Measurements from ENCODE around the gene TNNC2.
"Not testable (repeated sequence)": the region's sequence is repeated elsewhere in the genome, so short reads cannot be mapped to it uniquely, and the experiment has no call there.

TNNC2 gene

DNA sequence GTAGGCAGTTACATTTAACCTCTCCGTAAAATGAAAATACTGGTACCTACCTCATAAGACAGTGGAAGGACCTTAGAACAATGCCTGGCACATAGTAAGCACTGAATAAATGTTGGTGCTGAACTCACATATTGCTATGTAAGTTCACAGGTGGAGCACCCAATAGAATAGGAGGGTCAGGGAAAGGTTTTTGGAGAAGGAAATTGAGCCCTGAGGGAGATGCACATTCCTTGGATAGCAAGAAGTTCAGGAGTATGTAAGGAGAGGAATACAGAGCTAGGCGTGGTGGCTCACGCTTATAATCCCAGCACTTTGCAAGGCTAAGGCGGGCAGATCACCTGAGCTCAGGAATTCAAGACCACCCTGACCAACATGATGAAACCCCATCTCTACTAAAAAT lies 7.6 kb downstream of the TNNC2 start:
- DNase-seq (ENCODE audit: low spot score): no peak

DNA sequence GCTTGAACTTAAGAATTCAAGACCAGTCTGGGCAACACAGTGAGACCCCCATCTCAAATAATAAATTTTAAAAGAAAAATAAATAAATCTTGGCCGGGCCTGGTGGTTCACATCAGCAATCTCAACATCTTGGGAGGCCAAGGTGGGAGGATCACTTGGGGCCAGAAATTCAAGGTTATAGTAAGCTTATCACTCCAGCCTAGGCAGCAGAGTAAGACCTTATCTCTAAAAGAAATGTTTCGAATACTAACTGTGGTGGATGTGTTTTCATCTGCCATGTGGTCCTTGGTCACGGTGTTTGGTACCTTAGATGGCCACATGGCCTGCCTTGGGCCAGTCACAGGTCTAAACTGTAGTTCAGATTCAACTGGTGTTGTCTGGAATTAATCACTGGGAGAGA lies 8.9 kb downstream of the TNNC2 start:
- no peak for DNase-seq (ENCODE audit: low spot score)

DNA sequence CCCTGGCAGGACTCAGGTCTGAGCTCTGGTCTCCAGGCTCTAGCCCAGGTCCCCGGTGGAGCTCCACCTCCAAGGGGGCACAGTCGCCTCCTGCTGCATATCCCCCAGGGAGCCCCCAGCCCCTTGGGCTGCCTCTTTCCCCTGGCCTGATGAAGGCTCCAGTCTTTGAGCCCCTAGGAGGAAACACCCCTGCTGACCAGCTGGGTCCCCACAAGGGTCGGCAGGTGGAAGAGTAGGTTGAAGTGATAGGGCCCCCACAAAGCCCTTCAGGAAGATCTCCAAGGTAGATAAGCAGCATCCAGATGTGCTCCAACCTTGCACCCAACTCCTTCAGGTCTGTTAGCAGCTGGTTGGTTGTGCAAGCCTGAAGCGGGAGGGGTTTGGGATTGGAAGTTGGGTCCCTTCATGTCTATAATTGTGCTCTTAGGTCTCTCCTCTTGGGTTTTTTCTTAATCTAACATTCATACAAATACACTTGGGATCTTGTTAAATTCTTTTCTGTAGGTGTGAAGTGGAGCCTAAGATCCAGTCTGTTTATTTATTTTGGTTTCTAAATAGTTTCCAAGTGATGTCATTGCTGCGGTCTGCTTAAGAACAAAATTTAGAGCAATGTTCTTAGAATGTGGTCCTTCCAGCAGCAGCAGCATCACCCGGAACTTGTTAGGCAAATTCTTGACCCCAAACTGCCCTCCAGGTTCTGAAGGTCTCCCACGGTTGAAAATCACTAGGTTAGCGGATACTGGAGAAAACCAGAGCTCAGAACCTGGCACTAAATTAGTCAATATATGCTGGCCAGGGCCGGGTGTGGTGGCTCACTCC lies 9.5 kb downstream of the TNNC2 start:
- no peak for DNase-seq (ENCODE audit: low spot score)

DNA sequence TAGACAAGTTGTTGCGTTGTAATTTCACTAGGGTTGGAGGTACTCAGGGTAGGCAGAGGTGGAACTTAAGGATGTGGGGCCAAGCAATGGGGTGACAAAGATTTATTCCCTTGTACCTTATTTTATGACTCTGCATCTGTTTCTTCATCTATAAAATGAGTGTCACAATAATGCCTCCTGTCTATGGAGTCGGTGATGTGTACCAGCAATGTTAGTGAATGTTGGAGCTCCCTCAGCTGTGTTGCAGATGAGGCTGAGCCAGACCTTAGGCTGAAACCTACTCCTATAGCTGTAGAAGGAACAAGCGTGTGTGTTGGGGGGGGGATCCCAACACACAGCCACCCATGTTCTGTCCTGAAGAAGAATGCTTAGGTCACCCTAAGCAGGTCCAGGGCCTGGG lies 10.2 kb downstream of the TNNC2 start:
- DNase-seq (ENCODE audit: low spot score): no peak

DNA sequence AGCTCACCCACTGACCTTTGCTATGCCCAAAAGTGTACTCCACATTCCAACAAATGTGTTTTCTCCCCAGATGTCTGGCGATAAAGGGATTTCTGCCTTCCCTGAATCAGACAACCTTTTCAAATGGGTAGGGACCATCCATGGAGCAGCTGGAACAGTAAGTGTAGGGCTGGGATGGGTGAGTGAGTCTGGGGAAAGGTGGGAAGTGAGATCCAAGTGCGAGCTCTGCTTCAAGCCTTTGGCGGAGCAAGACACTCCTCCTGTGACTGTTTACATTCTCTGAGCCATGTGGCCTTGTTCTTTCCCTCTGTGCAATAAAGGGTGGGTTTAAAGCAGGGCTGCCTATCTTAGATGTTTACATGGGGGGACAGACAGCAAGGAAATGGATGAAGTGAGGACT lies 12.8 kb downstream of the TNNC2 start:
- no peak for DNase-seq (ENCODE audit: low spot score)

DNA sequence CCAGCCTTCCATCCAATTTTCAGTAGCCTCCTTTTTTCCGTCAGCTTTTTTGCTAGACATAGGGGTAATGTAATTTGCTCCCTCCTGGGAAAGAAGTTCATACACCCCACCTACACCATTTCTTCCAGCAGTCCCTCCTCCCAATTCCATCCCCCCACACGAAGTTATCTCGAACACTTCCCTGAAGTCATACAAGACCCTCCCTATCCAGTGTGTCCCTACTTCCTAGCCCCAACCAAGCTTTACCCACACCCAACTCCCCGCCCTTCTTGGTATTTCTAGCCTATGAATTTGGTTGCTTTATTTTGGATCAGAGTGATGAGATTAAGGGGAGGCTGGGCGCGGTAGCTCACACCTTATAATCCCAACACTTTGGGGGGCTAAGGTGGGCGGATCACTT lies 13.6 kb downstream of the TNNC2 start:
- DNase-seq (ENCODE audit: low spot score): no peak

DNA sequence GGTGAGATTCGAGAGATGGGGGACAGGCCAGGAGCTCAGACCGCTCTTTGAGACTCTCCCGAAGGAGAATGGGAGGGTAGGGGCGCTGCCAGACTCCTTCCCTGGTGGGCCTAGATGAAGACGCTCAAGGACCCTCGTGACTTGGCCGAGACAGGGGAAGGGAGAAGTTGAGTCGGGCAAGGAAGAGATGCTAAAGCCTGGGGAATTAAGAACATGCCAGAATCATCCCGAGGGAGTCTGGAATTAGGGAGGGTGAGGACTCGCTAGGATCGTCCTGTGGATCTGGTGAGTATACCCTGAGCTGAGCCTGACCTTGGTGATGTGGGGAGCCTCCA lies 14.1 kb downstream of the TNNC2 start:
- DNase-seq (ENCODE audit: low spot score): no peak

DNA sequence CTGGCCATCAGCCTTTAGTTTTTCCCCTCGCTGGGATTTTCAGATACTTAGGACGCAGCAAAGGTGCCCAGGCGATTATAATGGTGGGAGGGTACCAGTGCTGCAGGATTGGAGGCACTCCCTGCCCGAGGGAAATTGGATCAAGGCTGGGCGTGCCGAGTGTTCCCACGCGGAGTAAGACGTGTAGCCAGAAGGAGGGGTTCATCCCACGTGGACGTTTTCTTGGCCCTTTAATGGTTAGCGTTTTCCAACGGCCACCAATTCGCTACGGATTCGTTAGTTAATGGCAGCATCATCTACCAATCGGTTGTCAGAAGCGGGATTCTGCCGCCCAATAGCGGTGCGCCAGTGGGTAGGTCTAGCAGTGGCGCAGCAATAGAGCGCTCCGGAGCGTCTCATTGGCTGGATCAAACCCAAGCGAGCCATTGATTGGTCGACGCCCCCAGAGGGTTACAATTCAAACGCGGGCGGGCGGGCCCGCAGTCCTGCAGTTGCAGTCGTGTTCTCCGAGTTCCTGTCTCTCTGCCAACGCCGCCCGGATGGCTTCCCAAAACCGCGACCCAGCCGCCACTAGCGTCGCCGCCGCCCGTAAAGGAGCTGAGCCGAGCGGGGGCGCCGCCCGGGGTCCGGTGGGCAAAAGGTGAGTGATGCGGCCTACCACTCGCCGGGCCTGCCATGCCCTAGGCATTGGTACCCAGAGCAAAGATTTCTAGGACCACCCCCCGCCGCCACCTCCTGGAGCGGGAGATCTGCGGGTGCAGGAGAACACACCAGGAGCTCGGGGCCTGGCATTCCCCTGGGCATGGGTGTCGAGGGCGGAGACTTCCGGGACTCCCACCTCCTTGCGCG lies 14.7 kb downstream of the TNNC2 start, which contains the start of gene UBE2C:
Gene UBE2C, plus strand, starts transcription at position 488 of the 849 bp plus-strand sequence. Its CDS starts 52 bp downstream, at position 540.
- peak; percentile 98 for DNase-seq (ENCODE audit: low spot score)

DNA sequence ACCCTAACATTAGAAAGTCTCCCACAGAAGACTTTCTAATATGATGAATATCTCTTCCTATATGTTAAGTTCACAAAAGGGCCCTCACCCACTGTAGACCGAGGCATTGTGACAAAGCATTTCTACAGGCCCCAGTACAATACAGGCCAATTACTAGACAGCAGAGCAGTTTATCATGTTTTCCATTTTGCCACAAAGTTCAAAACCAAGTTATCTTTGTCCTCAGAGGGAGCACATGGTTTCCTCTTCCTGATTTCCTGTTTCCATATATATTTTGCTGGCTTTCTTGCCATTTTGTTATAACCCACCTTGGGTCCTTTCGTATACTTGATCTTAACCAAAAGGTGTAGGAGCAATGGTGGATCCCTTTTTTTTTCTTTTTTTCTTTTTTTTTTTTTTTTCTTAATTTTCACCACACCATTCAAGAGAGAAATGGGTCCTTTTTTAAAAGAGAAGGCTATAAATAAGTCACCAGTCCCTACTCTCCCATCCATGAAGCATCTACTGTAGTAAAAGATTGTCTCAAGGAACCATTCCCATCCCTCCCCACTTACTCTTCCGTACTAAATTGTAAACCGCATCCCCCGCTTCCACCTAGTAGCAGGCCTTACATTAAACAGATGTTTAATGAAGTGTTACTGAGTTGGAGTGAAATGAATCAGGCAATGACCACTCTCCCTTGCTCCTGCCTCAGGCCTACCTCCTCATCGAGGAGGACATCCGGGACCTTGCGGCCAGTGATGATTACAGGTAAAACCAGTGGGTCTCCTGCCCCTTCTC lies 16.7 kb downstream of the TNNC2 start:
- DNase-seq (ENCODE audit: low spot score): no peak

DNA sequence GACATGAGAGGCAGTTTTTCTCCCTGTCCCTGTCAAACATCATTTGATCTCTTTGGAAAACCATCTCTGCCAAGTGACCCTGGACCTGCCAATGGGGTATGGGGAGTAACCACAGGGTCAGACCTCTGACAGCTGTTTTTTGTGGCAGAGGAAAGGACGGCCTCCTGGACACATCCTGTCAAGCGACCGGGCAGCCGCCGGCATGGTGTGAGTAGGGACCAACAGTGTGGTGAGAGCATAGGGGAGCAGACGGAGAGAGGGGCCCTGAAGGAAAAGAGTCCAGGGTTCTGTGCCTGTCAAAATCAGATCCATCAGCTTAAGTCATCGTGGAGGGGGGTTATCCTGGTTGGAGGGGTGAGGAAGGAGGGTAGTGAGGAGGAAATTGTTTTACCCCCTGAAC lies 25.3 kb downstream of the TNNC2 start:
- no peak for DNase-seq (ENCODE audit: low spot score)

DNA sequence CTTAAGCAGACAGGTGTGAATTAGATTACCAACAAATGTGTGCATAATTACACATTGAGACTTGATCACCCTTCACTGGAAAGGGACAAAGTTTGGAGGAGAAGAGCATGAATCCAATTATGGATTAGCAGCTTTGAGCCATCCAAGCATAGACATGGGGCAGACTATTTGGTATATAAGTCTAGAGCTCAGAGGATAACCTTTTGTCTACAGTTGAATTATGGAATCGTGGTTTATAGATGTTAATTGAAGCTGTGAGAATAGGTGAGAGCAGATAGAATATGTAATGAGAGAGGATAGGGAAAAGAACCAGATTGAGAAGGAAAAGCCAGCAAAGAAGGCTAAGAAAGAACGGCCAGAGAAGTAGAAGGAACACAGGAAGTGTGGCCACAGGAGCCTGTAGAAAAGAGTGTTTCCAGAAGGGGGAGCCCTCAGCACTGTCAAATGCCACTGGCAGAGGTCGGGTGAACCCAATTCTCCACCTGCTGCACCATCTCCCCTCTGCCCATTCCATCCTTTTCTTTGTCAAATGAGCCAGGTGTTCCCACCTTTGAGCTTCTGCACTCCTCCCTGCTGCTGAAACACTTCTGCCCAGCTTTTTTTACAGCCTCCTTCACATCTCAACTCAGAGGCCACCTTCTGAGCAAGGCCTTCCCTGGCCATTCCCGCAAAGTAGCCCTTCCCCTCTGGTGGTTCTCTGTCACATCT lies 28.0 kb downstream of the TNNC2 start:
- peak; percentile 84 for DNase-seq (ENCODE audit: low spot score)

DNA sequence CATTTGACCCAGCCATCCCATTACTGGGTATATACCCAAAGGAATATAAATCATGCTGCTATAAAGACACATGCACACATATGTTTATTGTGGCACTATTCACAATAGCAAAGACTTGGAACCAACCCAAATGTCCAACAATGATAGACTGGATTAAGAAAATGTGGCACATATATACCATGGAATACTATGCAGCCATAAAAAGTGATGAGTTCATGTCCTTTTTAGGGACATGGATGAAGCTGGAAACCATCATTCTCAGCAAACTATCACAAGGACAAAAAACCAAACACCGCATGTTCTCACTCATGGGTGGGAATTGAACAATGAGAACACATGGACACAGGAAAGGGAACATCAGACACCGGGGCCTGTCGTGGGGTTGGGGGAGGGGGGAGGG lies 29.2 kb downstream of the TNNC2 start:
- DNase-seq (ENCODE audit: low spot score): not testable (repeated sequence)

DNA sequence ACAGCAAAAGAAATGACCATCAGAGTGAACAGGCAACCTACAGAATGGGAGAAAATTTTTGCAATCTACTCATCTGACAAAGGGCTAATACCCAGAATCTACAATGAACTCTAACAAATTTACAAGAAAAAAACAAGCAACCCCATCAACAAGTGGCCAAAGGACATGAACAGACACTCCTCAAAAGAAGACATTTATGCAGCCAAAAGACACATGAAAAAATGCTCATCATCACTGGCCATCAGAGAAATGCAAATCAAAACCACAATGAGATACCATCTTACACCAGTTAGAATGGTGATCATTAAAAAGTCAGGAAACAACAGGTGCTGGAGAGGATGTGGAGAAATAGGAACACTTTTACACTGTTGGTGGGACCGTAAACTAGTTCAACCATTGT lies 29.6 kb downstream of the TNNC2 start:
- DNase-seq (ENCODE audit: low spot score): not testable (repeated sequence)

DNA sequence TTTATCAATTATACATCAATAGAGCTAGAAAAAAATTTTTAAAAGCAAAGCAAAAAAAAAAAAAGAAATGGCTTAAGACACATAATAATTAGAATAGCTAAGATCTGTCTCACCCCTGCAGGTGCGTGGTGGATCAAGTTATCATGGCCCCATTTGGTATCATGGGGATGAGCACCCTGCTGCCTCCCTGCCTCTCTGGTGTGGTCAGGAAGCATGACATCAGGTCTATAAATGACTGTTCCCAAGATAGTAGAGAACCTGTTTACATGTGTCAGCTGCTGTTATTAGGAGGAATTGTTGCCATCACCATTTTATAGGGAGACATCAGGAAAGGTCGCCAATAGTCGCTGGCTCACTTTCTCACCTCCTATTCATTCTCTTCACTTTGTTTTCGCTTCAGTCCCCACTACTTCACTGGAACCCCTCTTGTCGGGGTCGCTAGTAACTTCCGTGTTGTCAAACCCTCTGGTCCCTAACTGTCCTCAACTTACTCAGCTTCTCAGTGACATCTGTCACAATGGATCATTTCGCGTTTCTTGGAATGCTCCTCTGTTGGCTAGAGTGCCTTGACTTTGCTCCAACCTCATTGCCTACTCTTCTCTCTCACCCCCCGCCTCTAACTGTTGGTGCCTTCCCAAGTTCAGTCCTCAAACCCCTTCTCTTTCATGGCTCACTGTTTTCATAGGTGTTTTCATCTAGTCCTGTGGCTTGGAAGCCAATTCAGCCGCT lies 30.6 kb downstream of the TNNC2 start:
- DNase-seq (ENCODE audit: low spot score): no peak

DNA sequence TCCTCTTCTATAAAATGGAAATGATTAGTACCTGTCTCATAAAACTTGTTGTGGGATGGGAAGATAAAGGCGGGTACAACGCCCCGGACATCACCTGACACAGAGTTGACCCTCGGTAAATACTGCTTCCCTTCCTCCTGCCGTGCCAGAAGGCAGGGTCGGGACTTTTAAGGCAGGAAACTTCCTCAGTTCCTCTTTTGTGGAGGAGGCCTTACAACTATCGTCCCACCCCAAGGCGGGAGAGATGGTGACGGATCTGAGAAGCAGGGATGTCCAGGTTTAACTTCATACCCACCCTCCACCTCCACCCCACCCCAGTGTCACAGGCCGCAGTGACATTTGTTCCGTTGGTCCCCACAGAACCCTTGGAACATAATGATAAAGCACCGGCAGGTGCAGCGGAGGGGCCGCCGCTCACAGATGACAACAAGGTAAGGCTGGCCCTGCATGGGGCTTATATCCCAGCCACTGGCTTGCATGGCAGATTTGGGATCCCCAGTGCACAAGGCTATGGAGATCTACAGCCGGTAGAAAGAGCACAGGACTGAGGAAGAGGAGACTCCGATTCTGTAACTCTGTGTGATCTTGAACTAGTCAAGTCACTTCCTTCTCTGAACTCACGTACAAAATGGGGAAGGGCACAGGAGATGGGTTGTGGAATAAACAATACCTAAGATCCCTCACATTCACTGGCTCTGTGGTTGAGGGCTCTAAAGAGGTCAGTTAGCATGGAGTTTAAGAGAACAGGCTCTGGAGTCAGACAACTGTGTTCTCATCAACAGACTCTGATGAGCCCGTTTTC lies 34.6 kb downstream of the TNNC2 start:
- DNase-seq (ENCODE audit: low spot score): no peak

DNA sequence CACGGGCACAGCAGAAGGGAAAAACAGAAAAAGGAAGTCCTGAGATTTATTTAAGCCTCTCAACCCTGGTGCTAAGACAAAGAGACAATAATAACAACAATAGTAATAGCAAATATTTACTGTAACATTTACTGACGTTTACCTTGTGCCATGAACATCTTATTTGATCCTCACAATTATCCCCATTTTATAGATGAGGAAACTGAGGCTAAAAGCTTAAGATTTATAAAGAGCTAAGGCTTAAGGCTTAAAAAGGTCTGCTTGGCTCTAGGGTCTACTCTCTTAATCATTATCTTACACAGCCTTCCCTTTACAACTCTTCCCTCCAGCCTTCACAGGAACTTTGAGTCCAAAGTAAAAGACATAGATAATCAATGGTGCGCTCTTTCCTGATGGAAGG lies 38.8 kb downstream of the TNNC2 start:
- no peak for DNase-seq (ENCODE audit: low spot score)

DNA sequence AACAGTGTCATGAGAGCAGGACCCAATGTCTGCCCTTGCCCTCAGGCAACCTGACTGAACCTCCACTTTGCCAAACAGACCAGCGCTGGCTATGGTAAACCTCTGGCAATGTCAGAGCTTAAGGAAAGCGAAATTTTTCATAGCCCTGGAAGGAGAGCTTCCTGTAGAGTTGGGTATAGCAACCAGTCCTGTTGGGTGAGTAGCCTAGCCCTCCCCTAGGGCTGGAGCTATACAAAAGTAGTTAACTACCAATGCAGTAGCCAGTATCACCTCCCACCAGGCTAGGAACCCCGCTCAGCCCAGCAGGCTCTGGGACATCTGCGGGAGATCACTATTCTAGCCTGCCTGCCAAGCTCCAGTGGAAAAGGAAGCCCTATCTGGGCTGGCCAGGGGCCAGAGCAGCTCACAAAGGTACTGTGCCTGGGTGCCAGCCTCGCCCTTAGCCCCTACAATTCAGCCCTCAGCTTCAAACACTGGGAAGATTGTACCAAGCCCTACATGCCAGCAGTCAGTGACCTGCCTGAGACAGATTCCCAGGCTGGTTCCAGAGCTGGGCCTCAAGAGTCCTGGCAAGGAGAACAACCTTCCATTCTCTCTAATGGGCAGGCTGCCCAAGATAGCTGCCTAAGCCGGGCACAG lies 43.3 kb downstream of the TNNC2 start:
- no peak for DNase-seq (ENCODE audit: low spot score)

DNA sequence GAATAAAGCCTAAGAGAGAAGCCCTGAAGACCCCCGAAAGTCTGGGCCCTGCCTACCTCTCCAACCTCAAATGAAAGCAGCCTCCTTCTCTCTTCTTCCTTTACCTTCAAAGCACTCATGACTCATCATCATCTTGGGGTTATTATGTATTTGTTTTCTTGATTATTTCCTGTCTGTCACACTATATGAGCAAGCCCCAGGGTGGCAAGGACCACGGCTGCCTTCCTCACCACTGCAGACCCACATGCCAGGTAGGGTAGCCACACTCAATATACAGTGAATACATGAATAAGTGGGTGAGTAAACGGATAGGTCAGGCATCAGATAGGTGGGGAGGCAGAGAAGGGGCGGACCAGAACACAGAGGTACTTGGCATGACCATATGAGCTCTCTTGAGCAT lies 44.2 kb downstream of the TNNC2 start:
- no peak for DNase-seq (ENCODE audit: low spot score)

DNA sequence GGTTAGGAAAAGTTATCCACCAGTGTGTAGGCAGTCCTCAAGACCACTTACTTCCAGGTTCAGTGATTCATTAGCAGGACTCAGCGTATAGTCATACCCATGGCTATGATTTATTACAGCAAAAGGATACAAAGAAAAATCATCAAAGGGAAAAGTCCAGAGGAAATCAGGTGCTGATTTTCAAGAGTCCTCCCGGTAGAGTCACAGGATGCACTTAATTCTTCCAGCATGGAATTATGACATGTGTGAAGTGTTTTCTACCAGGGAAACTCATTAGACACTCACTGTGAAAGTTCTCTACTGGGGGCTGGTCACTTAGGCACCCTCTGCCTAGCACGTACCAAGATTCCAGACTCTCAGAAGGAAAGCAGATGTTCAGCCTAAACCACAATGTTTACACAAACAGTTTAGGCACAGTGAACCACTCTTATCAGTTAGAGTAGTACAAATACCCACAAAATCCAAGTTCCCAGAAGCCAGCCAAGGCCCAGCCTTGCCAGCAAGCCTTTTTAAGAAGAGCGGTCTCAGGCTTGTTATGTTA lies 45.7 kb downstream of the TNNC2 start:
- no peak for DNase-seq (ENCODE audit: low spot score)

DNA sequence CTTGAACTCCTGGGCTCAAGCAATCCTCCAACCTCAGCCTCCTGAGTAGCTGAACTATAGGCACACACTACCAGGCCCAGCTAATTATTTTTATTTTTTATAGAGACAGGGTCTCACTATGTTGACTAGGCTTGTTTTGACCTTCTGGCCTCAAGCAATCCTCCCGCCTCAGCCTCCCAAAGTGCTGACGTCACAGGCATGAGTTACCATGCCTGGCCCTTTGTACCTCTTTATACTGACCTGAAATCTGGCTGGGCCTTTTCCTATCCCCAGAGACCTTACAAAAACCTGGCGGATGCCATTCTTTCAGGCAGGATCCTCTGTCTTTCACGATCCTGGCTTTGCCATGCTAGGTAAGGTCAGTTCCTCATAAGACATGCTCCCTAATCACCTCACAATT lies 47.0 kb downstream of the TNNC2 start:
- DNase-seq (ENCODE audit: low spot score): no peak
